Fibroblast of lung (primary cell): ENCODE measurements around the gene SLF1. TPM values are rescaled to one million over a fixed set of nuclear protein-coding genes. Genes with fewer than 3 reads are reported as not detected.

Experiments used
- DNase-seq, 2 donors: peaks; one replicate each; pipeline versions ENCODE4 v3.0.0 to v3.0.0-alpha.2; 2010; ENCODE audit warnings: low read depth in 2 of 2
- H2AFZ ChIP-seq: 2 replicates; pipeline ENCODE4 v1.5.1; 2012; ENCODE audit warnings: low read length, control low read depth, inconsistent platforms
- H3K27ac ChIP-seq: 2 replicates; pipeline ENCODE4 v1.5.1; 2011; ENCODE audit warnings: low read length, control low read depth; ENCODE audit not compliant: insufficient read depth
- H3K27me3 ChIP-seq: 2 replicates; pipeline ENCODE4 v1.5.1; 2011; ENCODE audit warnings: mild to moderate bottlenecking, low read length; ENCODE audit not compliant: control insufficient read depth, insufficient read depth
- H3K36me3 ChIP-seq: 2 replicates; pipeline ENCODE4 v1.5.1; 2011; ENCODE audit warnings: low read length; ENCODE audit not compliant: control insufficient read depth, insufficient read depth
- H3K4me1 ChIP-seq: 2 replicates; pipeline ENCODE4 v1.5.1; 2011; ENCODE audit warnings: low read length; ENCODE audit not compliant: control insufficient read depth, insufficient read depth; ENCODE audit errors: extremely low read depth
- H3K4me2 ChIP-seq: 2 replicates; pipeline ENCODE4 v1.5.1; 2011; ENCODE audit warnings: low read length, control low read depth; ENCODE audit not compliant: insufficient read depth; ENCODE audit errors: extremely low read depth
- H3K4me3 ChIP-seq, 4 experiments: fragments of 200-600 bp in 1 of 4; sonication (generic) in 1 of 4; replicated peaks in 1 of 4; 2 replicates each; pipeline ENCODE4 v1.5.1; 2011 to 2016; ENCODE audit warnings: low read length in 4 of 4, low read depth in 3 of 4, mild to moderate bottlenecking in 3 of 4, control low read depth in 2 of 4, inconsistent platforms in 1 of 4, mixed read lengths in 1 of 4; ENCODE audit not compliant: insufficient read depth in 1 of 4; ENCODE audit errors: control extremely low read depth in 1 of 4
- H3K79me2 ChIP-seq: 2 replicates; pipeline ENCODE4 v1.5.1; 2012; ENCODE audit warnings: mild to moderate bottlenecking, low read length, inconsistent platforms; ENCODE audit not compliant: control insufficient read depth, insufficient read depth
- H3K9ac ChIP-seq: 2 replicates; pipeline ENCODE4 v1.5.1; 2011; ENCODE audit warnings: mild to moderate bottlenecking, low read length, control low read depth; ENCODE audit not compliant: insufficient read depth
- H3K9me3 ChIP-seq: 2 replicates; pipeline ENCODE4 v1.5.1; 2012; ENCODE audit warnings: low read depth, low read length; ENCODE audit not compliant: control insufficient read depth, insufficient read depth
- H4K20me1 ChIP-seq: 2 replicates; pipeline ENCODE4 v1.5.1; 2011; ENCODE audit warnings: low read length; ENCODE audit not compliant: control insufficient read depth, insufficient read depth; ENCODE audit errors: extremely low read depth
- EZH2 ChIP-seq: IDR thresholded peaks from 2 replicates; pipeline ENCODE4 v1.5.1; 2012; ENCODE audit warnings: low read length, control low read depth, mild to moderate bottlenecking; ENCODE audit errors: missing control alignments
- polyA plus RNA-seq, 2 donors: library from polyadenylated mRNA; depleted of rRNA in 1 of 2; stranded (reverse) in 1 of 2; unstranded in 1 of 2; fragments of >200 nt; gene quantifications; 2 replicates each; pipeline ENCODE4 v1.2.1, GENCODE V29; 2011 to 2012; ENCODE audit warnings: missing spikeins in 1 of 2
- total RNA-seq: library from RNA; depleted of rRNA; stranded (reverse); fragments of >200 nt; gene quantifications from 2 replicates; pipeline ENCODE4 v1.2.1, GENCODE V29; 2014
- TF ChIP-seq, protein P1 (sequence below), 2 donors: IDR thresholded peaks in 1 of 2; conservative IDR thresholded peaks in 1 of 2; 1 replicate in 1 of 2; 2 replicates in 1 of 2; pipeline ENCODE4 v1.5.1; 2011 to 2012; ENCODE audit warnings: low read length in 2 of 2, control low read depth in 1 of 2, inconsistent platforms in 1 of 2, low read depth in 1 of 2, mild to moderate bottlenecking in 1 of 2

The SLF1 gene
- total and polyA plus RNA-seq, 2 donors (not counting 1 experiment from before 2014, with no cell fraction given) = 3.1 to 4.5 TPM

DNA sequence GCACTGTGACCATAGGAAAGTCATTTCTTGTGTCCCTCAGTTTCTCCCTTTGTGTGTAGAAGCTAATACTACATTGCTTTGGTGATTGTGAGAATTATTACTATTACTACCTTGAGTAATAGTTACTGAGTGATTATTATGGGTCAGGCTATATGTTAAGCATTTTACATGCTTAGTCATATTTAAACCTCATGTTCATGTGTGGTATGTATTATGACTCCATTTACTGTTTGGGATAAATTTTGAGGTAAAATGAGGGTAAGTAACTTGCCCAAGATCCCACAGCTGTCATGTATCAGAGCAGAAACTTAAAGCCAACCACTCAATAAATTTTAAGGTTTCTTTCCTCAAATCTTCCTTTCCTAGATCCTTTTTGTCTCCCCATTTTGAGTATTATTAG is 28.3 kb downstream of the SLF1 start:
- TF ChIP-seq, protein P1, sequence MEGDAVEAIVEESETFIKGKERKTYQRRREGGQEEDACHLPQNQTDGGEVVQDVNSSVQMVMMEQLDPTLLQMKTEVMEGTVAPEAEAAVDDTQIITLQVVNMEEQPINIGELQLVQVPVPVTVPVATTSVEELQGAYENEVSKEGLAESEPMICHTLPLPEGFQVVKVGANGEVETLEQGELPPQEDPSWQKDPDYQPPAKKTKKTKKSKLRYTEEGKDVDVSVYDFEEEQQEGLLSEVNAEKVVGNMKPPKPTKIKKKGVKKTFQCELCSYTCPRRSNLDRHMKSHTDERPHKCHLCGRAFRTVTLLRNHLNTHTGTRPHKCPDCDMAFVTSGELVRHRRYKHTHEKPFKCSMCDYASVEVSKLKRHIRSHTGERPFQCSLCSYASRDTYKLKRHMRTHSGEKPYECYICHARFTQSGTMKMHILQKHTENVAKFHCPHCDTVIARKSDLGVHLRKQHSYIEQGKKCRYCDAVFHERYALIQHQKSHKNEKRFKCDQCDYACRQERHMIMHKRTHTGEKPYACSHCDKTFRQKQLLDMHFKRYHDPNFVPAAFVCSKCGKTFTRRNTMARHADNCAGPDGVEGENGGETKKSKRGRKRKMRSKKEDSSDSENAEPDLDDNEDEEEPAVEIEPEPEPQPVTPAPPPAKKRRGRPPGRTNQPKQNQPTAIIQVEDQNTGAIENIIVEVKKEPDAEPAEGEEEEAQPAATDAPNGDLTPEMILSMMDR (conservative IDR thresholded peaks at IDR 0.05 in 1 of 2, IDR thresholded peaks at IDR 0.05 in 1 of 2; ENCODE audit: low read depth in 1 of 2, low read length in 2 of 2) = no peak
- no peak for TF ChIP-seq EZH2
- H3K9me3 ChIP-seq = no peaks in the 10 kb centered on the region
- no peak for DNase-seq
- no peak overlapping the region for H3K9ac ChIP-seq
- H3K4me1 ChIP-seq = no peaks in the 10 kb centered on the region
- no peak overlapping the region for H3K4me2 ChIP-seq
- H3K27me3 ChIP-seq = no peaks in the 10 kb centered on the region
- no peak overlapping the region for H3K27ac ChIP-seq
- H3K36me3 ChIP-seq = no peaks in the 10 kb centered on the region
- no peak overlapping the region for H3K4me3 ChIP-seq
- no peaks in the 10 kb centered on the region for H4K20me1 ChIP-seq
- H3K79me2 ChIP-seq = no peaks in the 10 kb centered on the region
- no peak overlapping the region for H2AFZ ChIP-seq

- no peaks in the 10 kb centered on the region for H3K9me3 ChIP-seq
- H3K79me2 ChIP-seq = no peaks in the 10 kb centered on the region
- no peak overlapping the region for H3K4me2 ChIP-seq
- H2AFZ ChIP-seq = no peak overlapping the region
- TF ChIP-seq, protein P1 (conservative IDR thresholded peaks at IDR 0.05 in 1 of 2, IDR thresholded peaks at IDR 0.05 in 1 of 2; ENCODE audit: low read depth in 1 of 2, low read length in 2 of 2) = no peak
- no peak for TF ChIP-seq EZH2
- no peak overlapping the region for H3K9ac ChIP-seq
- no peaks in the 10 kb centered on the region for H3K27me3 ChIP-seq
- no peak overlapping the region for H3K4me3 ChIP-seq
- H4K20me1 ChIP-seq = no peaks in the 10 kb centered on the region
- no peaks in the 10 kb centered on the region for H3K4me1 ChIP-seq
- H3K36me3 ChIP-seq = no peaks in the 10 kb centered on the region
- no peak overlapping the region for H3K27ac ChIP-seq
- DNase-seq = no peak
Measured at GRCh38 chr5:94649874-94650273, 31.4 kb downstream of the SLF1 start.

DNA sequence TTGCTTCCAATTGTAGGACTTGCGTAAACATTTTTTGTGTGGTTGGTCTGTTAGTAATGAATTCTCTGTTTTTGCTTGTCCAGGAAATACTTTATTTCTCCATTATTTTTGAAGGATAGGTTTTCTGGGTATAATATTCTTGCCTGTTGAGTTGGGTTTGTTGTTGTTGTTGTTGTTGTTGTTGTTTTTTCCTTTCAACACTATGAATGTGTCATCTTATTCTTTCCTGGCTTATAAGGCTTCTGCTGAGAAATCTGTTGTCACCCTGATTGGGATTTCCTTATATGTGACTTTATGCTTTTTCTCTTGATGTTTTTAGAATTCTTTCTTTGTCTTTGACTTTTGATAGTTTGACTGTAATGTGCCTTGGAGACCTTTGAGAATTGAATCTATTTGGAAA is 39.8 kb downstream of the SLF1 start:
- Histone ChIP-seq H3K9ac (no peak overlapping the region), H3K9me3 (no peaks in the 10 kb centered on the region), H3K4me2 (no peak overlapping the region), H3K27ac (no peak overlapping the region), H2AFZ (no peak overlapping the region), H3K4me3 (no peak overlapping the region), H3K27me3 (no peaks in the 10 kb centered on the region), H3K4me1 (no peaks in the 10 kb centered on the region), H4K20me1 (no peaks in the 10 kb centered on the region), H3K36me3 (no peaks in the 10 kb centered on the region), H3K79me2 (peaks cover 2% of the 10 kb centered on the region)
- TF ChIP-seq EZH2 = no peak
- TF ChIP-seq, protein P1 (conservative IDR thresholded peaks at IDR 0.05 in 1 of 2, IDR thresholded peaks at IDR 0.05 in 1 of 2; ENCODE audit: low read depth in 1 of 2, low read length in 2 of 2) = no peak
- DNase-seq = no peak
